Liver (tissue), 9 donors: ENCODE measurements around the gene RNASE4. TPM values are rescaled to one million over a fixed set of nuclear protein-coding genes. Genes with fewer than 3 reads are reported as not detected.

Source experiments
- DNase-seq: peaks from one replicate; pipeline ENCODE4 v3.0.0-alpha.2; 2017; ENCODE audit warnings: low spot score
- H3K27ac ChIP-seq, 2 donors: one replicate each; pipeline ENCODE4 v1.7.0; 2013; ENCODE audit warnings: inconsistent platforms in 2 of 2, low read length in 2 of 2, control low read depth in 1 of 2, low read depth in 1 of 2, mild to moderate bottlenecking in 1 of 2
- H3K27me3 ChIP-seq, 4 donors: one replicate each; pipeline versions ENCODE4 v1.6.1 to v1.7.0; 2013; ENCODE audit warnings: low read length in 3 of 4, inconsistent platforms in 1 of 4, mild to moderate bottlenecking in 1 of 4, moderate library complexity in 1 of 4; ENCODE audit not compliant: control insufficient read depth in 4 of 4, insufficient read depth in 4 of 4
- H3K36me3 ChIP-seq, 4 donors: one replicate each; pipeline versions ENCODE4 v1.6.1 to v1.7.0; 2013; ENCODE audit warnings: low read length in 3 of 4, mild to moderate bottlenecking in 3 of 4, low read depth in 1 of 4, moderate library complexity in 1 of 4; ENCODE audit not compliant: control insufficient read depth in 4 of 4, insufficient read depth in 3 of 4
- H3K4me1 ChIP-seq, 4 donors: one replicate each; pipeline versions ENCODE4 v1.6.1 to v1.7.0; 2013; ENCODE audit warnings: low read length in 3 of 4, mild to moderate bottlenecking in 3 of 4, moderate library complexity in 1 of 4; ENCODE audit not compliant: control insufficient read depth in 4 of 4, insufficient read depth in 4 of 4
- H3K4me3 ChIP-seq, 3 donors: one replicate each; pipeline versions ENCODE4 v1.6.1 to v1.7.0; 2013; ENCODE audit warnings: low read length in 3 of 3, control low read depth in 1 of 3, low read depth in 1 of 3, mild to moderate bottlenecking in 1 of 3
- H3K9ac ChIP-seq, 2 donors: one replicate each; pipeline ENCODE4 v1.7.0; 2013; ENCODE audit warnings: low read length in 2 of 2, mild to moderate bottlenecking in 2 of 2, moderate library complexity in 2 of 2, control low read depth in 1 of 2, low read depth in 1 of 2
- H3K9me3 ChIP-seq, 4 donors: one replicate each; pipeline versions ENCODE4 v1.6.1 to v1.7.0; 2013; ENCODE audit warnings: low read length in 3 of 4; ENCODE audit not compliant: control insufficient read depth in 4 of 4
- ATF3 ChIP-seq: IDR thresholded peaks from 2 replicates; pipeline ENCODE4 v1.6.1; 2016; ENCODE audit warnings: antibody characterized with exemption
- EGR1 ChIP-seq, 2 donors: IDR thresholded peaks; 2 replicates each; pipeline ENCODE4 v1.6.1; 2016 to 2018; ENCODE audit warnings: antibody characterized with exemption in 2 of 2, low read depth in 2 of 2
- FOXA1 ChIP-seq: IDR thresholded peaks from 2 replicates; pipeline ENCODE4 v1.6.1; 2016; ENCODE audit warnings: antibody characterized with exemption
- FOXA2 ChIP-seq: IDR thresholded peaks from 2 replicates; pipeline ENCODE4 v1.6.1; 2016; ENCODE audit warnings: antibody characterized with exemption
- GABPA ChIP-seq, 2 donors: IDR thresholded peaks in 1 of 2; conservative IDR thresholded peaks in 1 of 2; 2 replicates each; pipeline ENCODE4 v1.6.1; 2016; ENCODE audit warnings: antibody characterized with exemption in 2 of 2, mild to moderate bottlenecking in 1 of 2, moderate library complexity in 1 of 2
- HNF4A ChIP-seq, 2 donors: conservative IDR thresholded peaks; 2 replicates each; pipeline ENCODE4 v1.6.1; 2016; ENCODE audit warnings: antibody characterized with exemption in 2 of 2, mild to moderate bottlenecking in 2 of 2
- HNF4G ChIP-seq: IDR thresholded peaks from 2 replicates; pipeline ENCODE4 v1.6.1; 2016; ENCODE audit warnings: antibody characterized with exemption
- JUND ChIP-seq, 2 donors: IDR thresholded peaks; 2 replicates each; pipeline ENCODE4 v1.6.1; 2016; ENCODE audit warnings: antibody characterized with exemption in 2 of 2
- NR2F2 ChIP-seq: IDR thresholded peaks from 2 replicates; pipeline ENCODE4 v1.6.1; 2016; ENCODE audit warnings: antibody characterized with exemption
- RAD21 ChIP-seq, 2 donors: IDR thresholded peaks; 2 replicates each; pipeline ENCODE4 v1.6.1; 2016; ENCODE audit warnings: antibody characterized with exemption in 2 of 2, mild to moderate bottlenecking in 2 of 2
- SP1 ChIP-seq: IDR thresholded peaks from 2 replicates; pipeline ENCODE4 v1.6.1; 2018; ENCODE audit warnings: antibody characterized with exemption, mild to moderate bottlenecking
- TAF1 ChIP-seq: conservative IDR thresholded peaks from 2 replicates; pipeline ENCODE4 v1.6.1; 2016; ENCODE audit warnings: antibody characterized with exemption, mild to moderate bottlenecking
- YY1 ChIP-seq: IDR thresholded peaks from 2 replicates; pipeline ENCODE4 v1.6.1; 2016; ENCODE audit warnings: antibody characterized with exemption, mild to moderate bottlenecking
- WGBS: extraction: QIAGEN DNeasy Blood & Tissue Kit; methylation state at CpG from one replicate; pipeline ENCODE4 v1.1.7; 2013; 5-methylcytosine and 5-hydroxymethylcytosine counted together
- polyA plus RNA-seq, 2 donors: library from polyadenylated mRNA; stranded (reverse) in 1 of 2; unstranded in 1 of 2; fragments of 200-250 nt in 1 of 2; fragments of >200 nt in 1 of 2; fragmentation: Nextera tagmentation in 1 of 2; extraction: Ambion mirVana in 1 of 2; gene quantifications; one replicate each; pipeline versions ENCODE4 v1.2.1 to v1.2.3, GENCODE V29; 2013 to 2015
- total RNA-seq, 2 donors: library from RNA; depleted of rRNA; stranded (reverse); fragments of >200 nt; gene quantifications; one replicate each; pipeline ENCODE4 v1.2.3, GENCODE V29; 2014
- TF ChIP-seq, protein P1 (sequence below): fragments of 150-350 bp; IDR thresholded peaks from 2 replicates; pipeline ENCODE4 v1.5.1; 2017; ENCODE audit warnings: improper control_type of control experiment, low read depth, low read length; ENCODE audit not compliant: missing input control
- TF ChIP-seq, protein P2 (sequence below): IDR thresholded peaks from 2 replicates; pipeline ENCODE4 v1.6.1; 2016; ENCODE audit warnings: antibody characterized with exemption
- TF ChIP-seq, protein P3 (sequence below): IDR thresholded peaks from 2 replicates; pipeline ENCODE4 v1.6.1; 2016; ENCODE audit warnings: antibody characterized with exemption, mild to moderate bottlenecking
- donor health status: healthy.
- donor health status: healthy.
- donor health status: healthy.
- donor health status: healthy.
- donor health status: healthy.

The RNASE4 gene
- total and polyA plus RNA-seq, 4 donors, result 129 to 319 (median 184) TPM

- H3K4me3 ChIP-seq, result no peak overlapping the region
- no peak overlapping the region for H3K27ac ChIP-seq
- H3K4me1 ChIP-seq, result no peaks in the 10 kb centered on the region
- H3K9me3 ChIP-seq, result no peaks in the 10 kb centered on the region
- H3K36me3 ChIP-seq, result no peaks in the 10 kb centered on the region
- TF ChIP-seq NR2F2, result no peak
- no peak for TF ChIP-seq YY1
- no peaks in the 10 kb centered on the region for H3K27me3 ChIP-seq
- 70% methylated on average over 4 of the region's 4 CpGs for WGBS
- H3K9ac ChIP-seq, result no peak overlapping the region
- DNase-seq, result no peak
Observed at GRCh38 chr14:20742132-20742531, 57.8 kb downstream of the RNASE4 start.

GRCh38 chr14:20743556-20743955 lies 59.2 kb downstream of the RNASE4 start:
- no peaks in the 10 kb centered on the region for H3K36me3 ChIP-seq
- no peaks in the 10 kb centered on the region for H3K4me1 ChIP-seq
- TF ChIP-seq, protein P1, sequence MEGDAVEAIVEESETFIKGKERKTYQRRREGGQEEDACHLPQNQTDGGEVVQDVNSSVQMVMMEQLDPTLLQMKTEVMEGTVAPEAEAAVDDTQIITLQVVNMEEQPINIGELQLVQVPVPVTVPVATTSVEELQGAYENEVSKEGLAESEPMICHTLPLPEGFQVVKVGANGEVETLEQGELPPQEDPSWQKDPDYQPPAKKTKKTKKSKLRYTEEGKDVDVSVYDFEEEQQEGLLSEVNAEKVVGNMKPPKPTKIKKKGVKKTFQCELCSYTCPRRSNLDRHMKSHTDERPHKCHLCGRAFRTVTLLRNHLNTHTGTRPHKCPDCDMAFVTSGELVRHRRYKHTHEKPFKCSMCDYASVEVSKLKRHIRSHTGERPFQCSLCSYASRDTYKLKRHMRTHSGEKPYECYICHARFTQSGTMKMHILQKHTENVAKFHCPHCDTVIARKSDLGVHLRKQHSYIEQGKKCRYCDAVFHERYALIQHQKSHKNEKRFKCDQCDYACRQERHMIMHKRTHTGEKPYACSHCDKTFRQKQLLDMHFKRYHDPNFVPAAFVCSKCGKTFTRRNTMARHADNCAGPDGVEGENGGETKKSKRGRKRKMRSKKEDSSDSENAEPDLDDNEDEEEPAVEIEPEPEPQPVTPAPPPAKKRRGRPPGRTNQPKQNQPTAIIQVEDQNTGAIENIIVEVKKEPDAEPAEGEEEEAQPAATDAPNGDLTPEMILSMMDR, result no peak
- TF ChIP-seq ATF3 (no peak), FOXA1 (no peak), HNF4G (no peak), JUND (IDR thresholded peaks at IDR 0.05) (no peak), GABPA (IDR thresholded peaks at IDR 0.05 in 1 of 2, conservative IDR thresholded peaks at IDR 0.05 in 1 of 2) (no peak), EGR1 (IDR thresholded peaks at IDR 0.05; ENCODE audit: low read depth in 2 of 2) (no peak), SP1 (no peak), HNF4A (conservative IDR thresholded peaks at IDR 0.05) (no peak), FOXA2 (no peak), RAD21 (IDR thresholded peaks at IDR 0.05) (no peak), TAF1 (no peak)
- TF ChIP-seq, protein P2, sequence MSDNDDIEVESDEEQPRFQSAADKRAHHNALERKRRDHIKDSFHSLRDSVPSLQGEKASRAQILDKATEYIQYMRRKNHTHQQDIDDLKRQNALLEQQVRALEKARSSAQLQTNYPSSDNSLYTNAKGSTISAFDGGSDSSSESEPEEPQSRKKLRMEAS, result no peak
- TF ChIP-seq, protein P3, sequence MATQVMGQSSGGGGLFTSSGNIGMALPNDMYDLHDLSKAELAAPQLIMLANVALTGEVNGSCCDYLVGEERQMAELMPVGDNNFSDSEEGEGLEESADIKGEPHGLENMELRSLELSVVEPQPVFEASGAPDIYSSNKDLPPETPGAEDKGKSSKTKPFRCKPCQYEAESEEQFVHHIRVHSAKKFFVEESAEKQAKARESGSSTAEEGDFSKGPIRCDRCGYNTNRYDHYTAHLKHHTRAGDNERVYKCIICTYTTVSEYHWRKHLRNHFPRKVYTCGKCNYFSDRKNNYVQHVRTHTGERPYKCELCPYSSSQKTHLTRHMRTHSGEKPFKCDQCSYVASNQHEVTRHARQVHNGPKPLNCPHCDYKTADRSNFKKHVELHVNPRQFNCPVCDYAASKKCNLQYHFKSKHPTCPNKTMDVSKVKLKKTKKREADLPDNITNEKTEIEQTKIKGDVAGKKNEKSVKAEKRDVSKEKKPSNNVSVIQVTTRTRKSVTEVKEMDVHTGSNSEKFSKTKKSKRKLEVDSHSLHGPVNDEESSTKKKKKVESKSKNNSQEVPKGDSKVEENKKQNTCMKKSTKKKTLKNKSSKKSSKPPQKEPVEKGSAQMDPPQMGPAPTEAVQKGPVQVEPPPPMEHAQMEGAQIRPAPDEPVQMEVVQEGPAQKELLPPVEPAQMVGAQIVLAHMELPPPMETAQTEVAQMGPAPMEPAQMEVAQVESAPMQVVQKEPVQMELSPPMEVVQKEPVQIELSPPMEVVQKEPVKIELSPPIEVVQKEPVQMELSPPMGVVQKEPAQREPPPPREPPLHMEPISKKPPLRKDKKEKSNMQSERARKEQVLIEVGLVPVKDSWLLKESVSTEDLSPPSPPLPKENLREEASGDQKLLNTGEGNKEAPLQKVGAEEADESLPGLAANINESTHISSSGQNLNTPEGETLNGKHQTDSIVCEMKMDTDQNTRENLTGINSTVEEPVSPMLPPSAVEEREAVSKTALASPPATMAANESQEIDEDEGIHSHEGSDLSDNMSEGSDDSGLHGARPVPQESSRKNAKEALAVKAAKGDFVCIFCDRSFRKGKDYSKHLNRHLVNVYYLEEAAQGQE, result no peak
- H3K27ac ChIP-seq, result no peak overlapping the region
- no peaks in the 10 kb centered on the region for H3K27me3 ChIP-seq
- no peaks in the 10 kb centered on the region for H3K9me3 ChIP-seq
- DNase-seq, result no peak
- H3K9ac ChIP-seq, result no peak overlapping the region
- WGBS, result 76% methylated on average over 2 of the region's 2 CpGs
- H3K4me3 ChIP-seq, result no peak overlapping the region
